ENCODE data around the gene ZNF79. TPM values are rescaled to one million over a fixed set of nuclear protein-coding genes. Genes with fewer than 3 reads are reported as not detected.

The ZNF79 gene
- total and polyA plus RNA-seq, 2 experiments from 2014 or later: 2.2 to 6.3 TPM

DNA sequence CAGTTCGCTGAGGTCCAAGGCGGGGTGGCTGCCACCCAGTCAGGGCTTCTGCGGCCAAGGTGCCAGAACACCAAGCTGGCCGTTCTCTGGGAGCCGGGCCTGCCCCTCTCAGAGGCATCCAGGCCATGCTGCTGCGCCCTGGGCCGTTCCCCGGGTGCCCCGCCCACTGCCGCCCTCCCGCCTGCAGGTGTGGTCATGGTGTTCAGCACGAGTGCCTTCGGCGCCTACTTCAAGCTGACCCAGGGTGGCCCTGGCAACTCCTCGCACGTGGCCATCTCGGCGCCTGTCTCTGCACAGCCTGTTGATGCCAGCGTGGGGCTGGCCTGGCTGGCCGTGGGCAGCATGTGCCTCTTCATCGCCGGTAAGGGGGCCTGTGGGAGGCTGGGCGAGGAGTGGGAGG is 19.6 kb upstream of the ZNF79 start:
- no peak for TF ChIP-seq EZH2 (IDR thresholded peaks at IDR 0.05; ENCODE audit: low read depth, unreplicated experiment)
- no peak for TF ChIP-seq ZNF114 (CRISPR knock-in tag; IDR thresholded peaks at IDR 0.05)
- TF ChIP-seq, protein P1, sequence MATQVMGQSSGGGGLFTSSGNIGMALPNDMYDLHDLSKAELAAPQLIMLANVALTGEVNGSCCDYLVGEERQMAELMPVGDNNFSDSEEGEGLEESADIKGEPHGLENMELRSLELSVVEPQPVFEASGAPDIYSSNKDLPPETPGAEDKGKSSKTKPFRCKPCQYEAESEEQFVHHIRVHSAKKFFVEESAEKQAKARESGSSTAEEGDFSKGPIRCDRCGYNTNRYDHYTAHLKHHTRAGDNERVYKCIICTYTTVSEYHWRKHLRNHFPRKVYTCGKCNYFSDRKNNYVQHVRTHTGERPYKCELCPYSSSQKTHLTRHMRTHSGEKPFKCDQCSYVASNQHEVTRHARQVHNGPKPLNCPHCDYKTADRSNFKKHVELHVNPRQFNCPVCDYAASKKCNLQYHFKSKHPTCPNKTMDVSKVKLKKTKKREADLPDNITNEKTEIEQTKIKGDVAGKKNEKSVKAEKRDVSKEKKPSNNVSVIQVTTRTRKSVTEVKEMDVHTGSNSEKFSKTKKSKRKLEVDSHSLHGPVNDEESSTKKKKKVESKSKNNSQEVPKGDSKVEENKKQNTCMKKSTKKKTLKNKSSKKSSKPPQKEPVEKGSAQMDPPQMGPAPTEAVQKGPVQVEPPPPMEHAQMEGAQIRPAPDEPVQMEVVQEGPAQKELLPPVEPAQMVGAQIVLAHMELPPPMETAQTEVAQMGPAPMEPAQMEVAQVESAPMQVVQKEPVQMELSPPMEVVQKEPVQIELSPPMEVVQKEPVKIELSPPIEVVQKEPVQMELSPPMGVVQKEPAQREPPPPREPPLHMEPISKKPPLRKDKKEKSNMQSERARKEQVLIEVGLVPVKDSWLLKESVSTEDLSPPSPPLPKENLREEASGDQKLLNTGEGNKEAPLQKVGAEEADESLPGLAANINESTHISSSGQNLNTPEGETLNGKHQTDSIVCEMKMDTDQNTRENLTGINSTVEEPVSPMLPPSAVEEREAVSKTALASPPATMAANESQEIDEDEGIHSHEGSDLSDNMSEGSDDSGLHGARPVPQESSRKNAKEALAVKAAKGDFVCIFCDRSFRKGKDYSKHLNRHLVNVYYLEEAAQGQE (IDR thresholded peaks at IDR 0.05; ENCODE audit: unreplicated experiment): no peak
- no peak for TF ChIP-seq ZNF331 (CRISPR knock-in tag; IDR thresholded peaks at IDR 0.05; ENCODE audit: low read depth)
- TF ChIP-seq, protein P2, sequence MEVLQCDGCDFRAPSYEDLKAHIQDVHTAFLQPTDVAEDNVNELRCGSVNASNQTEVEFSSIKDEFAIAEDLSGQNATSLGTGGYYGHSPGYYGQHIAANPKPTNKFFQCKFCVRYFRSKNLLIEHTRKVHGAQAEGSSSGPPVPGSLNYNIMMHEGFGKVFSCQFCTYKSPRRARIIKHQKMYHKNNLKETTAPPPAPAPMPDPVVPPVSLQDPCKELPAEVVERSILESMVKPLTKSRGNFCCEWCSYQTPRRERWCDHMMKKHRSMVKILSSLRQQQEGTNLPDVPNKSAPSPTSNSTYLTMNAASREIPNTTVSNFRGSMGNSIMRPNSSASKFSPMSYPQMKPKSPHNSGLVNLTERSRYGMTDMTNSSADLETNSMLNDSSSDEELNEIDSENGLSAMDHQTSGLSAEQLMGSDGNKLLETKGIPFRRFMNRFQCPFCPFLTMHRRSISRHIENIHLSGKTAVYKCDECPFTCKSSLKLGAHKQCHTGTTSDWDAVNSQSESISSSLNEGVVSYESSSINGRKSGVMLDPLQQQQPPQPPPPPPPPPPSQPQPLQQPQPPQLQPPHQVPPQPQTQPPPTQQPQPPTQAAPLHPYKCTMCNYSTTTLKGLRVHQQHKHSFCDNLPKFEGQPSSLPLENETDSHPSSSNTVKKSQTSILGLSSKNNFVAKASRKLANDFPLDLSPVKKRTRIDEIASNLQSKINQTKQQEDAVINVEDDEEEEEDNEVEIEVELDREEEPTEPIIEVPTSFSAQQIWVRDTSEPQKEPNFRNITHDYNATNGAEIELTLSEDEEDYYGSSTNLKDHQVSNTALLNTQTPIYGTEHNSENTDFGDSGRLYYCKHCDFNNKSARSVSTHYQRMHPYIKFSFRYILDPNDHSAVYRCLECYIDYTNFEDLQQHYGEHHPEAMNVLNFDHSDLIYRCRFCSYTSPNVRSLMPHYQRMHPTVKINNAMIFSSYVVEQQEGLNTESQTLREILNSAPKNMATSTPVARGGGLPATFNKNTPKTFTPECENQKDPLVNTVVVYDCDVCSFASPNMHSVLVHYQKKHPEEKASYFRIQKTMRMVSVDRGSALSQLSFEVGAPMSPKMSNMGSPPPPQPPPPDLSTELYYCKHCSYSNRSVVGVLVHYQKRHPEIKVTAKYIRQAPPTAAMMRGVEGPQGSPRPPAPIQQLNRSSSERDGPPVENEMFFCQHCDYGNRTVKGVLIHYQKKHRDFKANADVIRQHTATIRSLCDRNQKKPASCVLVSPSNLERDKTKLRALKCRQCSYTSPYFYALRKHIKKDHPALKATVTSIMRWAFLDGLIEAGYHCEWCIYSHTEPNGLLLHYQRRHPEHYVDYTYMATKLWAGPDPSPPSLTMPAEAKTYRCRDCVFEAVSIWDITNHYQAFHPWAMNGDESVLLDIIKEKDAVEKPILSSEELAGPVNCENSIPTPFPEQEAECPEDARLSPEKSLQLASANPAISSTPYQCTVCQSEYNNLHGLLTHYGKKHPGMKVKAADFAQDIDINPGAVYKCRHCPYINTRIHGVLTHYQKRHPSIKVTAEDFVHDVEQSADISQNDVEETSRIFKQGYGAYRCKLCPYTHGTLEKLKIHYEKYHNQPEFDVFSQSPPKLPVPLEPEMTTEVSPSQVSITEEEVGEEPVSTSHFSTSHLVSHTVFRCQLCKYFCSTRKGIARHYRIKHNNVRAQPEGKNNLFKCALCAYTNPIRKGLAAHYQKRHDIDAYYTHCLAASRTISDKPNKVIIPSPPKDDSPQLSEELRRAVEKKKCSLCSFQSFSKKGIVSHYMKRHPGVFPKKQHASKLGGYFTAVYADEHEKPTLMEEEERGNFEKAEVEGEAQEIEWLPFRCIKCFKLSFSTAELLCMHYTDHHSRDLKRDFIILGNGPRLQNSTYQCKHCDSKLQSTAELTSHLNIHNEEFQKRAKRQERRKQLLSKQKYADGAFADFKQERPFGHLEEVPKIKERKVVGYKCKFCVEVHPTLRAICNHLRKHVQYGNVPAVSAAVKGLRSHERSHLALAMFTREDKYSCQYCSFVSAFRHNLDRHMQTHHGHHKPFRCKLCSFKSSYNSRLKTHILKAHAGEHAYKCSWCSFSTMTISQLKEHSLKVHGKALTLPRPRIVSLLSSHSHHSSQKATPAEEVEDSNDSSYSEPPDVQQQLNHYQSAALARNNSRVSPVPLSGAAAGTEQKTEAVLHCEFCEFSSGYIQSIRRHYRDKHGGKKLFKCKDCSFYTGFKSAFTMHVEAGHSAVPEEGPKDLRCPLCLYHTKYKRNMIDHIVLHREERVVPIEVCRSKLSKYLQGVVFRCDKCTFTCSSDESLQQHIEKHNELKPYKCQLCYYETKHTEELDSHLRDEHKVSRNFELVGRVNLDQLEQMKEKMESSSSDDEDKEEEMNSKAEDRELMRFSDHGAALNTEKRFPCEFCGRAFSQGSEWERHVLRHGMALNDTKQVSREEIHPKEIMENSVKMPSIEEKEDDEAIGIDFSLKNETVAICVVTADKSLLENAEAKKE (CRISPR knock-in tag; IDR thresholded peaks at IDR 0.05): no peak
- TF ChIP-seq, protein P3, sequence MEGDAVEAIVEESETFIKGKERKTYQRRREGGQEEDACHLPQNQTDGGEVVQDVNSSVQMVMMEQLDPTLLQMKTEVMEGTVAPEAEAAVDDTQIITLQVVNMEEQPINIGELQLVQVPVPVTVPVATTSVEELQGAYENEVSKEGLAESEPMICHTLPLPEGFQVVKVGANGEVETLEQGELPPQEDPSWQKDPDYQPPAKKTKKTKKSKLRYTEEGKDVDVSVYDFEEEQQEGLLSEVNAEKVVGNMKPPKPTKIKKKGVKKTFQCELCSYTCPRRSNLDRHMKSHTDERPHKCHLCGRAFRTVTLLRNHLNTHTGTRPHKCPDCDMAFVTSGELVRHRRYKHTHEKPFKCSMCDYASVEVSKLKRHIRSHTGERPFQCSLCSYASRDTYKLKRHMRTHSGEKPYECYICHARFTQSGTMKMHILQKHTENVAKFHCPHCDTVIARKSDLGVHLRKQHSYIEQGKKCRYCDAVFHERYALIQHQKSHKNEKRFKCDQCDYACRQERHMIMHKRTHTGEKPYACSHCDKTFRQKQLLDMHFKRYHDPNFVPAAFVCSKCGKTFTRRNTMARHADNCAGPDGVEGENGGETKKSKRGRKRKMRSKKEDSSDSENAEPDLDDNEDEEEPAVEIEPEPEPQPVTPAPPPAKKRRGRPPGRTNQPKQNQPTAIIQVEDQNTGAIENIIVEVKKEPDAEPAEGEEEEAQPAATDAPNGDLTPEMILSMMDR (conservative IDR thresholded peaks at IDR 0.05; ENCODE audit: low read depth in 2 of 2): no peak
- no peak for TF ChIP-seq EZH2phosphoT487 (IDR thresholded peaks at IDR 0.05; ENCODE audit: unreplicated experiment)
- no peak for TF ChIP-seq CREB1 (CRISPR knock-in tag; IDR thresholded peaks at IDR 0.05; ENCODE audit: low read depth)
- TF ChIP-seq JUNB (IDR thresholded peaks at IDR 0.05; ENCODE audit: unreplicated experiment): no peak
- no peak for TF ChIP-seq STAT1 (IDR thresholded peaks at IDR 0.05; ENCODE audit: unreplicated experiment)
- no peak for TF ChIP-seq NANOG (IDR thresholded peaks at IDR 0.05; ENCODE audit: borderline replicate concordance)
- TF ChIP-seq, protein P4, sequence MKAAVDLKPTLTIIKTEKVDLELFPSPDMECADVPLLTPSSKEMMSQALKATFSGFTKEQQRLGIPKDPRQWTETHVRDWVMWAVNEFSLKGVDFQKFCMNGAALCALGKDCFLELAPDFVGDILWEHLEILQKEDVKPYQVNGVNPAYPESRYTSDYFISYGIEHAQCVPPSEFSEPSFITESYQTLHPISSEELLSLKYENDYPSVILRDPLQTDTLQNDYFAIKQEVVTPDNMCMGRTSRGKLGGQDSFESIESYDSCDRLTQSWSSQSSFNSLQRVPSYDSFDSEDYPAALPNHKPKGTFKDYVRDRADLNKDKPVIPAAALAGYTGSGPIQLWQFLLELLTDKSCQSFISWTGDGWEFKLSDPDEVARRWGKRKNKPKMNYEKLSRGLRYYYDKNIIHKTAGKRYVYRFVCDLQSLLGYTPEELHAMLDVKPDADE (IDR thresholded peaks at IDR 0.05): no peak
- no peak for TF ChIP-seq POLR2AphosphoS5 (IDR thresholded peaks at IDR 0.05; ENCODE audit: low read depth)
- no peak overlapping the region for H2AFZ ChIP-seq
- no peaks in the 10 kb centered on the region; the same call in 1 of the 2 replicates for H3K36me3 ChIP-seq (ENCODE audit: insufficient read depth)
- Mint-ChIP-seq H3K27me3 (ENCODE audit: insufficient read depth, low read depth, poor library complexity) (peaks cover 8% of the 10 kb centered on the region), H3K36me3 (ENCODE audit: low read depth) (peaks cover 8% of the 10 kb centered on the region), H3K4me3 (no peak overlapping the region), H3K9me3 (no peaks in the 10 kb centered on the region), H3K27ac (no peak overlapping the region), H3K4me1 (peaks cover 3% of the 10 kb centered on the region; the same call in 2 of the 3 replicates)
- H3K4me2 ChIP-seq: no peak overlapping the region
- peaks cover 2% of the 10 kb centered on the region; the same call in 1 of the 2 replicates for H3K79me2 ChIP-seq (replicated peaks; ENCODE audit: insufficient read depth)
- no peaks in the 10 kb centered on the region for H3F3A ChIP-seq (replicated peaks; ENCODE audit: low read depth)
- DNase-seq (ENCODE audit: low spot score) (no peak), ATAC-seq (no peak)
- H4K20me1 ChIP-seq (replicated peaks; ENCODE audit: insufficient read depth): no peaks in the 10 kb centered on the region
- H3K4me1 ChIP-seq (ENCODE audit: insufficient read depth): no peaks in the 10 kb centered on the region
- no peaks in the 10 kb centered on the region for H3K27me3 ChIP-seq (ENCODE audit: insufficient read depth)
- no peak overlapping the region for H3K4me3 ChIP-seq
- H3K27ac ChIP-seq (ENCODE audit: low read depth): no peak overlapping the region
- H3K9me2 ChIP-seq (ENCODE audit: insufficient read depth): no peaks in the 10 kb centered on the region

Measured in GM23338 (cell line).